Measurements from ENCODE around the gene CASP2.

GRCh38 chr7:143300959-143301935, 13.1 kb downstream of the CASP2 start:
- TF ChIP-seq CTCF (IDR thresholded peaks at IDR 0.05) (no peak), POLR2A (IDR thresholded peaks at IDR 0.05) (no peak)
